Body of pancreas (tissue), 4 donors: ENCODE data around the gene RNF149.

ENCODE experiments used
- CTCF ChIP-seq, 7 experiments: fragments of 450-650 bp in 4 of 7; fragments of 200-600 bp in 3 of 7; sonication (generic) in 3 of 7; IDR thresholded peaks; one replicate each; pipeline ENCODE4 v1.5.1; 2016 to 2019; ENCODE audit warnings: antibody characterized with exemption in 7 of 7
- POLR2A ChIP-seq, 3 donors: fragments of 450-650 bp; IDR thresholded peaks; one replicate each; pipeline ENCODE4 v1.6.1; 2016; ENCODE audit warnings: antibody characterized with exemption in 3 of 3, mild to moderate bottlenecking in 2 of 3

- TF ChIP-seq POLR2A (IDR thresholded peaks at IDR 0.05): no peak
- no peak for TF ChIP-seq CTCF (IDR thresholded peaks at IDR 0.05)
These were observed 3.2 kb upstream of the RNF149 start for GRCh38 chr2:101311696-101312017.
